Omental fat pad (tissue), 4 donors: ENCODE measurements around the gene DGKH. TPM values are rescaled to one million over a fixed set of nuclear protein-coding genes. Genes with fewer than 3 reads are reported as not detected.
"Not testable (repeated sequence)": the region's sequence is repeated elsewhere in the genome, so short reads cannot be mapped to it uniquely, and the experiment has no call there.

Source experiments
- ATAC-seq: fragments of 150-250 bp; one replicate; pipeline ENCODE4 v1.9.1; 2016; ENCODE audit warnings: mild to moderate bottlenecking, moderate library complexity; ENCODE audit not compliant: low FRiP score
- DNase-seq: peaks from one replicate; pipeline ENCODE4 v3.0.0-alpha.2; 2019; ENCODE audit warnings: low spot score
- total RNA-seq, 4 donors: library from RNA; depleted of rRNA; stranded (reverse); fragments of >200 nt; gene quantifications; one replicate each; pipeline ENCODE4 v1.1.0, GENCODE V29; 2016
- TF ChIP-seq, protein P1 (sequence below), 3 donors: fragments of 450-650 bp; IDR thresholded peaks; one replicate each; pipeline ENCODE4 v1.5.1; 2016 to 2017; ENCODE audit warnings: antibody characterized with exemption in 3 of 3, mild to moderate bottlenecking in 3 of 3, moderate library complexity in 2 of 3

The DGKH gene
- total RNA-seq, 4 donors from 2014 or later, result 9.7 to 24.7 (median 17.6) TPM

DNA sequence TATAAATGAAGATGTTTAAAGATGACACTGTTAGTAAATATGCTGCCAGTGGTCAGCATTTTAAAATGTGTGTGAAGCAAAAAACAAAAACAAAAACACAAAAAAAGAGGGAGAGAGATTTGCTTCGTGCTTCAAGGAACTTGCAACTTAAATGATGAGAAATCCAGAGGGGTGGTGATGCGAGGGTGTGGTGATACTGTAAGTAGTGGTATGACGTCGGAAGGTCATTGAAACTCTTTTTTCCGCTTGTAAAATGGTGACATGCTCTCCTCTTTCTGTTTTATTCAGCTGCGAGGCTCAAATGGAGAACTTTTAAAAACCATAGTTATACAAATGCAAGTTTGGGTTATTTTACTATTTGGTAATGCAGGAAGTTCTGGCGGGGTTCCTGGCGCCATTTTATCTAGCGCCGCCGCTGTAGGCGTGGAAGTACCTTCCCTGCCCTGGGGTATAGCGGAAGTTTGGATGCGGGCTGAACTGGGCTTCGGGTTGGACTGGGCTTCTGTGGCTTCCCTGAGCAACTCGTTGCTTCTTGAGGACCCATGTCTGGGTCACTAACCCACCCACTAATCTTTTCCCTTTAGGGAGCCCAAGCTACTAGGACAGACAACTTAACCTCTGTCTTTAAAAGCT lies 34.8 kb downstream of the DGKH start:
- DNase-seq (no peak), ATAC-seq (no peak)
- TF ChIP-seq, protein P1, sequence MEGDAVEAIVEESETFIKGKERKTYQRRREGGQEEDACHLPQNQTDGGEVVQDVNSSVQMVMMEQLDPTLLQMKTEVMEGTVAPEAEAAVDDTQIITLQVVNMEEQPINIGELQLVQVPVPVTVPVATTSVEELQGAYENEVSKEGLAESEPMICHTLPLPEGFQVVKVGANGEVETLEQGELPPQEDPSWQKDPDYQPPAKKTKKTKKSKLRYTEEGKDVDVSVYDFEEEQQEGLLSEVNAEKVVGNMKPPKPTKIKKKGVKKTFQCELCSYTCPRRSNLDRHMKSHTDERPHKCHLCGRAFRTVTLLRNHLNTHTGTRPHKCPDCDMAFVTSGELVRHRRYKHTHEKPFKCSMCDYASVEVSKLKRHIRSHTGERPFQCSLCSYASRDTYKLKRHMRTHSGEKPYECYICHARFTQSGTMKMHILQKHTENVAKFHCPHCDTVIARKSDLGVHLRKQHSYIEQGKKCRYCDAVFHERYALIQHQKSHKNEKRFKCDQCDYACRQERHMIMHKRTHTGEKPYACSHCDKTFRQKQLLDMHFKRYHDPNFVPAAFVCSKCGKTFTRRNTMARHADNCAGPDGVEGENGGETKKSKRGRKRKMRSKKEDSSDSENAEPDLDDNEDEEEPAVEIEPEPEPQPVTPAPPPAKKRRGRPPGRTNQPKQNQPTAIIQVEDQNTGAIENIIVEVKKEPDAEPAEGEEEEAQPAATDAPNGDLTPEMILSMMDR (IDR thresholded peaks at IDR 0.05), result no peak

GRCh38 chr13:42084722-42085121 lies 36.3 kb downstream of the DGKH start:
- DNase-seq, result no peak
- TF ChIP-seq, protein P1 (IDR thresholded peaks at IDR 0.05), result no peak
- no peak for ATAC-seq

GRCh38 chr13:42086582-42086981 lies 38.1 kb downstream of the DGKH start:
- TF ChIP-seq, protein P1 (IDR thresholded peaks at IDR 0.05), result no peak
- DNase-seq, result no peak
- ATAC-seq, result no peak

DNA sequence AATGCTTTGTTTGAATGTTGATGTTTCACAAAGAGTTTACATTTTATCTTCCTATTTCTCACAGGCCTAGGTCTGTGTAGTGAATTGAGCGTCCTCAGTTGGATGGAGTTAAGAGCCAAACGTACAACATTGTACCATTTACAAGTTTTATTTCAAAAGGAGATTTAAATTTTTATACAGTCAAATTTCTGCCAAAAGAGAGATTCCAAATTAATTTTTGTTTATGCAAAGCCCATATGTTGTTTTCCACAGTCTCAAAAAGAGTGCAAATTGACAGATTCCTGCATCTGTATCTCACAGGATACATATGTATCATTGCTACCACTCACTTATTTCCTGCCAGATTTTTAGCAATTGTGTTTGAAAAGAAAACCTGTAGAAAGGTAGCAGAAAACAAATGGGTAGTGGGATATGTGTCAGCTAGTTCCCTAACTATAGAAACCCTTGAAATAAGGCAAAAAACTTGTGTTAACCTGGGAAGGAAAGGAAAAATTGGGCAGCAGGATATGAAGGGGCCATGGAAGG lies 46.1 kb downstream of the DGKH start:
- ATAC-seq (no peak), DNase-seq (no peak)
- TF ChIP-seq, protein P1 (IDR thresholded peaks at IDR 0.05), result no peak

GRCh38 chr13:42096222-42096621 lies 47.8 kb downstream of the DGKH start:
- not testable (repeated sequence) for ATAC-seq, DNase-seq

GRCh38 chr13:42099962-42100675 lies 51.7 kb downstream of the DGKH start:
- TF ChIP-seq, protein P1 (IDR thresholded peaks at IDR 0.05), result no peak
- ATAC-seq (no peak), DNase-seq (no peak)

DNA sequence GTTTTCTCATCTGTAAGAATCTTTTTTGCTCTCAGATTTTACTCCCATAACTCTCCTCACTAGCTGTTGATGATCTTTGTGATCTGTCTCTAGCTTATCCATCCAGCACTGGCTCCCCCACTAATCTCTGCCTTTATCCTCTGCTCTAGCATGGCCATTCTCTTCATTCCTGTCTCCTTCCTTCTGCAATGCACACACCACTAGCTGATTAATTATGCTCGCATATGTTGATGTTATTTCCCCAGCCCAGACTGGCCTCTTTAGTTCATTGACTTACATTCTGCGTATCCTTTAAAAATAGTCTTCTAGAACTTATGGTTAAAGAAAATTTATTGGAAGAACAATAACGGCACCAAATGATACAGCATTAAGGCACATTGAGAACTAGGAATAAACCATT lies 52.5 kb downstream of the DGKH start:
- TF ChIP-seq, protein P1 (IDR thresholded peaks at IDR 0.05), result no peak
- no peak for ATAC-seq
- no peak for DNase-seq
